Tibial nerve (tissue), 3 donors: ENCODE results near the gene LHPP.

Source experiments
- CTCF ChIP-seq, 5 experiments: fragments of 200-600 bp in 3 of 5; fragments of 450-650 bp in 2 of 5; sonication (generic) in 3 of 5; IDR thresholded peaks; one replicate each; pipeline ENCODE4 v1.5.1; 2016 to 2019; ENCODE audit warnings: antibody characterized with exemption in 5 of 5, mild to moderate bottlenecking in 3 of 5, moderate library complexity in 2 of 5
- POLR2A ChIP-seq, 2 donors: fragments of 450-650 bp; IDR thresholded peaks; one replicate each; pipeline ENCODE4 v1.6.1; 2017; ENCODE audit warnings: antibody characterized with exemption in 2 of 2, mild to moderate bottlenecking in 2 of 2, moderate library complexity in 2 of 2

- TF ChIP-seq POLR2A (IDR thresholded peaks at IDR 0.05) = no peak
- no peak for TF ChIP-seq CTCF (IDR thresholded peaks at IDR 0.05)
These were observed 113.7 kb downstream of the LHPP start for GRCh38 chr10:124575107-124576035.
